Measurements from ENCODE around the gene MN1.

DNA sequence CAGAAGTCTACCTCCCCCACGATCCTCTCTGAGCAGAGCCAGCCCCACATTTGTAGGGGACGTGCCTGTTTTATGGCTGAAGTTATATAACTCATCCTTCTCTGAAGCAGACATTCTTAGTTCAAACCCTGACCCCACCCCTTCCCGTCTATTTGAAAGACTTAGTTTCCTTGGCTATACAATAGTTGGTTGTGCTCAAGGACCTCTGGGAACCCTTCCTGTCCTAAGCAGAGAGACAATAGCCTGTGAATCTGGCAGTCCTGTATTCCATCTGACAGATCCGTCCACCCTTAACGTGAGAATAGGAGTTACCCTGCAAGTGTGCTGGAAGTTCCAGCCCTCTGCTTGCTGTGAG, 75.2 kb downstream of the MN1 start:
- TF ChIP-seq EZH2 (IDR thresholded peaks at IDR 0.05) (no peak), POLR2AphosphoS5 (IDR thresholded peaks at IDR 0.05; ENCODE audit: borderline replicate concordance, low read depth, low read length) (no peak)
